Uterus (tissue), 2 donors: Measurements from ENCODE around the gene SFMBT2.

Experiments used
- CTCF ChIP-seq, 4 experiments: fragments of 200-600 bp in 2 of 4; fragments of 450-650 bp in 2 of 4; sonication (generic) in 2 of 4; IDR thresholded peaks; one replicate each; pipeline ENCODE4 v1.5.1; 2016 to 2019; ENCODE audit warnings: antibody characterized with exemption in 4 of 4, mild to moderate bottlenecking in 2 of 4, moderate library complexity in 1 of 4
- POLR2A ChIP-seq, 2 donors: fragments of 450-650 bp; IDR thresholded peaks; one replicate each; pipeline ENCODE4 v1.6.1; 2016; ENCODE audit warnings: antibody characterized with exemption in 2 of 2, mild to moderate bottlenecking in 1 of 2, moderate library complexity in 1 of 2

GRCh38 chr10:7211857-7212577, 198.8 kb downstream of the SFMBT2 start:
- no peak for TF ChIP-seq POLR2A (IDR thresholded peaks at IDR 0.05)
- no peak for TF ChIP-seq CTCF (IDR thresholded peaks at IDR 0.05)
